GM21529 (cell line): Measurements from ENCODE around the gene FUT8.

Source experiments
- ATAC-seq: cut with Tn5 transposase; IDR thresholded peaks from one replicate; pipeline ENCODE4 v1.9.1; 2021; ENCODE audit not compliant: unreplicated experiment

Gene FUT8

GRCh38 chr14:65756880-65757279 lies 344.4 kb downstream of the FUT8 start:
- ATAC-seq = no peak

GRCh38 chr14:65769151-65769550 lies 356.6 kb downstream of the FUT8 start:
- ATAC-seq = no peak

GRCh38 chr14:65770681-65771080 lies 358.2 kb downstream of the FUT8 start:
- ATAC-seq = no peak

- ATAC-seq = no peak
Observed at GRCh38 chr14:65771271-65771670, 358.7 kb downstream of the FUT8 start.

DNA sequence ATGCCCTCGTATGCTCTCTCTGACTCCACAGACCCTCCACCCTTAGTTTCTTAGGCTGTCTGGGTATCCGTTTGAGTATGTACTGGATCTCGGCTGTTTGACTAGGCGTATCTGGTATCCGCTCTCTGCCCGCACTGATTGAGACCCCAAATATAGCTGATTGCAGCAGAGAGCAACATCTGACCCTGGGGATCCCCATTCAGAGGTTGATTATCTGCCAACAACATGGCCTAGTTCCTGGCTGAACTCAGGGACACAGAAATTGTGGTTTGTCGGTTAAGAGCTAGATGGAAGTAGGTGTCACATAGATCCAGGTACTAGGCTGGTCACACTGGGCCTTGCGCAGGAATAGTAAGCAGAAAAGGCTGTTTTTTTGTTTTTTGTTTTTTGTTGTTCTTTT lies 359.9 kb downstream of the FUT8 start:
- ATAC-seq = no peak

GRCh38 chr14:65772921-65773574 lies 360.5 kb downstream of the FUT8 start:
- no peak for ATAC-seq

DNA sequence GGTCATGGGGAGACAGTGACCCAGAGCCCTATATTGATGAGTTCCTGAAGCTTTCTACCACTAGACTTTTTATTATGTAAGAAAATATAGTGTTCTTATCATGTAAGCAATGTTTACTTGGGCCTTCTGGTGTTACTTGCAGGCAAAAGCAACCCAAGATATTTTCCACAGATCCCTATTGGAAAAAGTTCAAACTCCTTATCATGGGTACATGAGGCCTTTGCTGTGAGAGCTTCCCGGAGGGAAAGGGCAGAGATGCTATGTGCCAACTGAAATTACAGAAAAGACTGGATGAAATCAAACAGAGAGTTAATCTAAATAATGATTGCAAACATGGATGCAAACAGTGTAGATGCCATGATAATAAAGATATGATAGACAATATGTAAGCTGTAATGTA lies 361.5 kb downstream of the FUT8 start:
- ATAC-seq = no peak

- no peak for ATAC-seq
Observed at GRCh38 chr14:65776193-65776852, 363.8 kb downstream of the FUT8 start.

GRCh38 chr14:65780566-65780965 lies 368.0 kb downstream of the FUT8 start:
- ATAC-seq = no peak

DNA sequence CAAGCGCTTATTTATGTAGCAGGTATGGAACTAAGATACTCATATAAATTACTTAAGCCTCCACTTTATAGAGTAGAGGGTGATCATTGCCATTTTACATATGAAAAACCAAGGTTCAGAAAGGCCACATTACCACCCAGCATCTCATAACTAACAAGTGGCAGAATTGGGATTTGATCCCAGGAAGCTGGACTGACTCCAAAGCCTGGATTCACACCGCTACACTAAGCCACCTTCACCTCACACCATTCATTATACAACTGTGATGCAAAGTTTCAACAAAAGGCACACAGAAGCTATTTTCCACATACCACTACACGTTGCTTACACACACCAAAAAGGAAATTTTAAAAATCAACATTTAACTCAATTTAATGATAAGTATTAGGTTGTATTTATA lies 370.6 kb downstream of the FUT8 start:
- no peak for ATAC-seq

GRCh38 chr14:65783576-65783975 lies 371.0 kb downstream of the FUT8 start:
- no peak for ATAC-seq

DNA sequence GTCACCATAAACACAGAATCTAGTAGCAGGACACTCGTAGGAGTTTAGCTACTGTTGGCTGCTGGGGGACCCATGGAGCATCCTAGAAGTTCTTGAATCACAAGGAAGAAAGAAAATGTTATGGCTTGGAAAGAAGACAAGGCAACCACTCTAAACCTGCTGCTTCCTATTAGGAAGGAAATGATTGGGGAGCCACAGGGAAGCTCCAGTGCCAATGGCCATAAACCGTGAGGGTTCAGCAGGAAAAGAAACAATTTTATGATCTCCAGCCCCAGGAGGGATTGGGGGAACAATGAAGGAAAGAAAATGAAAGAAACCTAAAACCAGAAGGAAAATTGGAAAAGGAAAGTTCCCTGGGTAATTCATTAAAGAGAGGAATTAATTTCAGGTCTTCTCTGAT lies 372.0 kb downstream of the FUT8 start:
- no peak for ATAC-seq

- ATAC-seq = no peak
Observed at GRCh38 chr14:65787461-65787860, 374.9 kb downstream of the FUT8 start.

DNA sequence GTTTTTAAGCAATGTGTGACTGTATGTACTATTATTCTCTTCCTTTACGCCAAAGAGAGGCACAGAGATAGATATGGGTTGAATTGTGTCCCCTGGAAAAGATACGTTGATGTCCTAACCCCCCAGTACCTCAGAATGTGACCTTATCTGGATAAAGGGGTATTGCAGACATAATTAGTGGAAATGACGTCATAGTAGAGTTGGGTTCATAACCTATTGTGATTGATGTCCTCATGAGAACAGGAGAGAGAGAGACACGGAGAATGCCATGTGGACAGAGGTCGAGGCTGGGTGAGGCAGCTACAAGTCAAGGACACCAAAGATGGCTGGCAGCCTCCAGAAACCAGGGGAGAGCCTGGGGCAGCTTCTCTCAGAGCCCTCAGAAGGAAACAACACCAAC lies 376.3 kb downstream of the FUT8 start:
- no peak for ATAC-seq

GRCh38 chr14:65789363-65789762 lies 376.8 kb downstream of the FUT8 start:
- no peak for ATAC-seq

GRCh38 chr14:65790172-65790815 lies 377.8 kb downstream of the FUT8 start:
- no peak for ATAC-seq

DNA sequence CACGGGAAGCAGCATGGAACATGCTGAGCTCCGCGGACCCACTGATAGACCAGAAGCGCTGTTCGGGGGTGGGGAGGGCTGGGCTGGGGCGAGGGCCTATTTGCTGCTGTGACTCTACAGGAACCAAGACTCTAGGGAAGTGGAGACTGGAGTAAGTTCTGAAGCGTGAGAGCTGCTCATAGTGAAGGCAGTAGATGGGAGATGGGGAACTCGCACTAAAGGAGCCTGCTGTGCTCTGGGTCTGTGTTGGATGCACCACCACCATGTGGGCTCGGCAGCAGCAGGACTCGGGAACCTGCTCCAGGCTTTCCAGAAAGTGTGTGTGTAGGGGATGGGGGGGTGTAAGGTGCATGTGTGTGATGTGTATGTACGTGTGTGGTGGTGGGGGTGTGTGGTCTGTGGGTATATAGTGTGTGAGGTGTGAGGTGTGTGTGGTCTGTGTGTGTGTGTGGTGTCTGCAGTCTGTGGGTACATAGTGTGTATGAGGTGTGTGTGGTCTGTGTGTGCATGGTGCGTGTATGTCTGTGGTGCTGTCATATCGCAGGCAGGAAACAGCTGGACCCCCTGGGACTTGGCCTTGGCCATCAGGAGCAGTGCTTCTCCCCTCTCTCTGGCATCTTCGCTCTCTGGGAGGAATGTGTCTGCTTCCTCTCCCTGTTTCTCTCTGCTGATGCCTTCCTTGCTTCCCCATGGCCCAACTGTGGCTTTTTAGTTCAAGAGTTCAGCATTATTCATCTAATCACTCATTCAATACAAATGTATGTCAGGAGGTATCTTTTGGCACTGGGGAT lies 378.9 kb downstream of the FUT8 start:
- no peak for ATAC-seq

DNA sequence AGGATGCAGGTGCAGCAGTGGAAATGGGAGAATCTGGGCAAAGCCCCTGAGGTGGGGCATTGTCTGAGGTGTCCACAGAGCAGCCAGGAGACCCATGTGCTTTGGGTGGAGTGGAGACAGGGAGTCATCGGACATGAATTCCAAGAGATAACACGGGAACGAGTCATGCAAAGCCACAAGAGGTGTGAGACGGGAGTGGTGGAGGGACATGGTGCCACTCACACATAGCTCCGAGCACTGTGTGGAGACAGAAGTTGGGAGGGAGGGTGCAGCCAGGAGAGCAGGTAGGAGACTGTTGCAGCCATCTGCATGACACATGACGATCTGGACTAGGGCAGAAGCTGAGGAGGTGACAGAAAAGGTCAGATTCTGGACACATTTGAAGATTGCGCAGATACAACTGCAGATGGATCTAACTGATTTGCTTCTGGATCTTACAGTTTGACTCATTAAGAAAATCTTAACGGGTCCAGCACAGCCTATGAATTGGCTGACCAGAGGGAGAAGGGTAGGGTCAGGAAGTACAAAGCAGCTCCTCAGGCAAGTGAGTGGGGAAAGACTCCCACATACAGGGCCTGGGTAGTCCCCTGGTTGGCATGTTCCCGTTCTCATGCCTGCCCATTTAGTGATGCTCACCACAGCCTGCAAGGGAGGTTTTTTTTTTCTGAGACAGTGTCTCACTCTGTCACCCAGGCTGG lies 379.8 kb downstream of the FUT8 start:
- ATAC-seq = no peak
